ENCODE results near the gene TMA7.

DNA sequence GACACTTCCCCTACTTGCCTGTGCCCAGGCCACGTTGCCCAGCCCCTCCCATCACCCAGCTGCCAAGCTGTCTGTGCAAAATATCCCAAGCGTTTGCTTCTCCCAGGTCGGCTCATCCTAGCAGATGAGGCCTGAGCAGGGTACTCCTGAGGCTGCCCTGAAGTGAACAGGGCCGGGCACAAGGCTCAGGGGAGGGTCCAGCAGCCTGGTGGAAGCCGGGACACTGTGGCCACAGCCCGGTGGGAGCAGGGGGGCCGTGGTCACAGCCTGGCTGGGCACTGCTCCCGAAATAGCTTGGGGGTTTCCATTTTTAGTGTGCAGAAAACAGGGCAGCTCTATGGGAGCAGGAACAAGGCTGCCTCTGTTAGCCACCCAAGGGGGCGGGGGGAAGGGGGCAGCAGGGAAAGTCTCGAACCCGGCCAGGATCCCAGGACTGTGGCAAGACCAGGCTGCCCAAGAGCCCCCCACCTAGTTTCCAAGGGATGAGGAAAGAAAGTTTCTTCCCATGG, 13.6 kb upstream of the TMA7 start:
- TF ChIP-seq POLR2A (IDR thresholded peaks at IDR 0.05; ENCODE audit: low read depth, low read length) (no peak), TAF1 (IDR thresholded peaks at IDR 0.05; ENCODE audit: borderline replicate concordance, low read depth, low read length) (no peak)

Data from GM12892 (cell line).